Prostate gland (tissue), 2 donors: Measurements from ENCODE around the gene MAP3K9. TPM values are rescaled to one million over a fixed set of nuclear protein-coding genes. Genes with fewer than 3 reads are reported as not detected.

Experiments
- DNase-seq: peaks from one replicate; pipeline ENCODE4 v3.0.0-alpha.2; 2019; ENCODE audit warnings: low spot score
- H3K27ac ChIP-seq, 2 donors: fragments of 200-600 bp; sonication (generic); 2 replicates each; pipeline ENCODE4 v1.5.1; 2017 to 2019
- H3K27me3 ChIP-seq: fragments of 200-600 bp; sonication (generic); replicated peaks from 2 replicates; pipeline ENCODE4 v1.5.1; 2019; ENCODE audit not compliant: insufficient read depth
- H3K36me3 ChIP-seq, 2 donors: fragments of 200-600 bp; sonication (generic); 1 replicate in 1 of 2; 2 replicates in 1 of 2; pipeline versions ENCODE4 v1.5.1 to v1.8.1; 2017 to 2019
- H3K4me1 ChIP-seq: fragments of 200-600 bp; sonication (generic); replicated peaks from 2 replicates; pipeline ENCODE4 v1.5.1; 2019
- H3K4me3 ChIP-seq, 2 donors: fragments of 200-600 bp; sonication (generic); 2 replicates each; pipeline ENCODE4 v1.5.1; 2017 to 2019
- H3K9me3 ChIP-seq: fragments of 200-600 bp; sonication (generic); 2 replicates; pipeline ENCODE4 v1.5.1; 2017
- CTCF ChIP-seq, 4 experiments: fragments of 200-600 bp in 2 of 4; fragments of 450-650 bp in 2 of 4; sonication (generic) in 2 of 4; IDR thresholded peaks; 1 replicate in 3 of 4; 2 replicates in 1 of 4; pipeline ENCODE4 v1.5.1; 2016 to 2019; ENCODE audit warnings: antibody characterized with exemption in 4 of 4, mild to moderate bottlenecking in 2 of 4, moderate library complexity in 2 of 4
- POLR2A ChIP-seq: fragments of 450-650 bp; IDR thresholded peaks from one replicate; pipeline ENCODE4 v1.6.1; 2016; ENCODE audit warnings: antibody characterized with exemption, mild to moderate bottlenecking
- POLR2AphosphoS5 ChIP-seq: sonication (generic); formaldehyde crosslinking; IDR thresholded peaks from one replicate; pipeline ENCODE4 v1.6.1; 2017; ENCODE audit warnings: antibody characterized with exemption
- WGBS: methylation state at CpG from one replicate; pipeline ENCODE4 v1.1.5; 2018; 5-methylcytosine and 5-hydroxymethylcytosine counted together
- intact Hi-C: fragments of 100-400 bp; cut with DNase I; formaldehyde crosslinking; loops from one replicate; pipeline ENCODE4 v1.14.2; 2022
- total RNA-seq, 2 donors: library from RNA; depleted of rRNA; stranded (reverse); fragments of >200 nt; gene quantifications; one replicate each; pipeline ENCODE4 v1.1.0, GENCODE V29; 2016

The MAP3K9 gene
- total RNA-seq, 2 donors from 2014 or later = 5.3 to 9.5 TPM

GRCh38 chr14:70753518-70753953 lies 55.8 kb downstream of the MAP3K9 start:
- intact Hi-C loops = no loop called here
- Histone ChIP-seq H3K36me3 (no peaks in the 10 kb centered on the region), H3K27me3 (no peaks in the 10 kb centered on the region), H3K4me1 (no peaks in the 10 kb centered on the region), H3K27ac (no peak overlapping the region), H3K9me3 (no peaks in the 10 kb centered on the region), H3K4me3 (no peak overlapping the region)
- DNase-seq = no peak
- 42% methylated on average over 4 of the region's 4 CpGs for WGBS
- no peak for TF ChIP-seq POLR2AphosphoS5
- TF ChIP-seq CTCF (IDR thresholded peaks at IDR 0.05) = no peak
- TF ChIP-seq POLR2A = no peak

- Histone ChIP-seq H3K27ac (no peak overlapping the region), H3K9me3 (no peaks in the 10 kb centered on the region), H3K27me3 (no peaks in the 10 kb centered on the region), H3K36me3 (no peaks in the 10 kb centered on the region), H3K4me1 (no peaks in the 10 kb centered on the region), H3K4me3 (no peak overlapping the region)
- peak; percentile 42 for DNase-seq
- 47% methylated on average over 3 of the region's 3 CpGs for WGBS
- intact Hi-C loops = no loop called here
- TF ChIP-seq POLR2A (no peak), CTCF (IDR thresholded peaks at IDR 0.05) (no peak), POLR2AphosphoS5 (no peak)
Observed at GRCh38 chr14:70748422-70748821, 60.9 kb downstream of the MAP3K9 start.

- TF ChIP-seq POLR2AphosphoS5 (no peak), CTCF (IDR thresholded peaks at IDR 0.05) (no peak), POLR2A (no peak)
- no peaks in the 10 kb centered on the region for H3K27me3 ChIP-seq
- no peaks in the 10 kb centered on the region for H3K4me1 ChIP-seq
- 93% methylated on average over 2 of the region's 2 CpGs for WGBS
- no peaks in the 10 kb centered on the region for H3K36me3 ChIP-seq
- H3K4me3 ChIP-seq = no peak overlapping the region
- H3K27ac ChIP-seq = no peak overlapping the region
- DNase-seq = no peak
- no peaks in the 10 kb centered on the region for H3K9me3 ChIP-seq
- intact Hi-C loops = no loop called here
Observed at GRCh38 chr14:70744641-70745040, 64.7 kb downstream of the MAP3K9 start.

- no peaks in the 10 kb centered on the region for H3K4me1 ChIP-seq
- intact Hi-C loops = no loop called here
- H3K4me3 ChIP-seq = no peak overlapping the region
- 89% methylated on average over 14 of the region's 14 CpGs for WGBS
- no peak for TF ChIP-seq POLR2A
- TF ChIP-seq POLR2AphosphoS5 = no peak
- no peak for TF ChIP-seq CTCF (IDR thresholded peaks at IDR 0.05)
- DNase-seq = no peak
- H3K36me3 ChIP-seq = no peaks in the 10 kb centered on the region
- no peaks in the 10 kb centered on the region for H3K27me3 ChIP-seq
- H3K9me3 ChIP-seq = no peaks in the 10 kb centered on the region
- H3K27ac ChIP-seq = no peak overlapping the region
Observed at GRCh38 chr14:70742316-70742715, 67.0 kb downstream of the MAP3K9 start.

GRCh38 chr14:70741482-70741881 lies 67.8 kb downstream of the MAP3K9 start:
- intact Hi-C loops = no loop called here
- 73% methylated on average over 6 of the region's 6 CpGs for WGBS
- Histone ChIP-seq H3K4me1 (no peaks in the 10 kb centered on the region), H3K27me3 (no peaks in the 10 kb centered on the region), H3K27ac (no peak overlapping the region), H3K4me3 (no peak overlapping the region), H3K36me3 (no peaks in the 10 kb centered on the region), H3K9me3 (no peaks in the 10 kb centered on the region)
- DNase-seq = no peak
- TF ChIP-seq POLR2A (no peak), POLR2AphosphoS5 (no peak), CTCF (IDR thresholded peaks at IDR 0.05) (no peak)
